Astrocyte (in vitro differentiated cells and primary cell): ENCODE results near the gene ATP2B2. TPM values are rescaled to one million over a fixed set of nuclear protein-coding genes. Genes with fewer than 3 reads are reported as not detected.

Source experiments
- DNase-seq: peaks from one replicate; pipeline ENCODE4 v3.0.0-alpha.2; 2010; ENCODE audit warnings: low read depth
- FAIRE-seq: peaks from 2 replicates; lab custom pipeline; 2011; peaks lifted over from hg19 to GRCh38; lab: Jason Lieb, UNC
- H2AFZ ChIP-seq: 2 replicates; pipeline ENCODE4 v1.6.0; 2012; ENCODE audit warnings: low read depth, low read length, inconsistent platforms
- H3K27ac ChIP-seq: 2 replicates; pipeline ENCODE4 v1.5.1; 2011; ENCODE audit warnings: low read depth, low read length, inconsistent platforms
- H3K27me3 ChIP-seq: 2 replicates; pipeline ENCODE4 v1.6.0; 2011; ENCODE audit warnings: low read length, inconsistent platforms; ENCODE audit not compliant: insufficient read depth
- H3K36me3 ChIP-seq: 2 replicates; pipeline ENCODE4 v1.5.1; 2011; ENCODE audit warnings: low read length, inconsistent platforms; ENCODE audit not compliant: insufficient read depth
- H3K4me1 ChIP-seq: 2 replicates; pipeline ENCODE4 v1.5.1; 2011; ENCODE audit warnings: low read length, inconsistent platforms; ENCODE audit not compliant: insufficient read depth
- H3K4me2 ChIP-seq: 2 replicates; pipeline ENCODE4 v1.6.0; 2012; ENCODE audit warnings: low read length, inconsistent platforms
- H3K4me3 ChIP-seq: 2 replicates; pipeline ENCODE4 v1.5.1; 2011; ENCODE audit warnings: low read depth, mild to moderate bottlenecking, low read length, inconsistent platforms; ENCODE audit not compliant: insufficient read depth
- H3K79me2 ChIP-seq: 2 replicates; pipeline ENCODE4 v1.6.0; 2012; ENCODE audit warnings: mild to moderate bottlenecking, low read length, inconsistent platforms; ENCODE audit not compliant: insufficient read depth
- H3K9ac ChIP-seq: 2 replicates; pipeline ENCODE4 v1.6.0; 2012; ENCODE audit warnings: mild to moderate bottlenecking, low read length, inconsistent platforms
- H3K9me3 ChIP-seq: 2 replicates; pipeline ENCODE4 v1.5.1; 2012; ENCODE audit warnings: low read depth, mild to moderate bottlenecking, low read length, inconsistent platforms; ENCODE audit not compliant: insufficient read depth
- H4K20me1 ChIP-seq: 2 replicates; pipeline ENCODE4 v1.6.0; 2012; ENCODE audit warnings: low read length, inconsistent platforms; ENCODE audit not compliant: insufficient read depth
- H3K27ac Mint-ChIP-seq: one replicate; pipeline ENCODE4 v1.8.0; 2021; ENCODE audit warnings: mild to moderate bottlenecking, mixed read lengths; ENCODE audit not compliant: unreplicated experiment
- H3K27me3 Mint-ChIP-seq: one replicate; pipeline ENCODE4 v1.8.0; 2021; ENCODE audit warnings: low read depth, mixed read lengths; ENCODE audit not compliant: unreplicated experiment
- H3K36me3 Mint-ChIP-seq: one replicate; pipeline ENCODE4 v1.8.0; 2021; ENCODE audit warnings: low read depth, mixed read lengths; ENCODE audit not compliant: unreplicated experiment
- H3K4me1 Mint-ChIP-seq: one replicate; pipeline ENCODE4 v1.8.0; 2021; ENCODE audit warnings: low read depth, mixed read lengths; ENCODE audit not compliant: unreplicated experiment
- H3K4me3 Mint-ChIP-seq: one replicate; pipeline ENCODE4 v1.8.0; 2021; ENCODE audit warnings: mild to moderate bottlenecking, moderate library complexity, mixed read lengths; ENCODE audit not compliant: unreplicated experiment
- H3K9me3 Mint-ChIP-seq: one replicate; pipeline ENCODE4 v1.8.0; 2021; ENCODE audit warnings: mild to moderate bottlenecking, mixed read lengths; ENCODE audit not compliant: unreplicated experiment
- CTCF ChIP-seq: IDR thresholded peaks from 2 replicates; pipeline ENCODE4 v1.5.1; 2011; ENCODE audit warnings: low read depth, mild to moderate bottlenecking, inconsistent platforms, low read length, moderate library complexity; ENCODE audit not compliant: insufficient read depth
- EZH2 ChIP-seq: IDR thresholded peaks from 2 replicates; pipeline ENCODE4 v1.6.1; 2012; ENCODE audit warnings: mild to moderate bottlenecking, low read length, inconsistent platforms; ENCODE audit not compliant: insufficient read depth
- total RNA-seq: library from RNA; stranded (reverse); gene quantifications from 2 replicates; pipeline ENCODE4 v1.2.1, GENCODE V29; 2021

Gene ATP2B2
- total RNA-seq, 1 donor from 2014 or later: 0.05 TPM

- Histone ChIP-seq H3K4me2 (no peak within 1 kb of the TSS), H3K27me3 (no peaks in the 10 kb centered on the region), H3K27ac (no peak within 1 kb of the TSS), H3K9ac (no peak within 1 kb of the TSS), H4K20me1 (peaks cover 4% of the 10 kb centered on the region), H3K79me2 (no peaks in the 10 kb centered on the region), H3K4me3 (no peak within 1 kb of the TSS), H3K4me1 (peaks cover 7% of the 10 kb centered on the region), H2AFZ (no peak within 1 kb of the TSS), H3K36me3 (peaks cover 6% of the 10 kb centered on the region), H3K9me3 (no peaks in the 10 kb centered on the region)
- H3K4me1 Mint-ChIP-seq: peaks cover 2% of the 10 kb centered on the region
- no peak within 1 kb of the TSS for H3K4me3 Mint-ChIP-seq
- no peaks in the 10 kb centered on the region for H3K27me3 Mint-ChIP-seq
- H3K27ac Mint-ChIP-seq: no peak within 1 kb of the TSS
- DNase-seq (no peak), FAIRE-seq (no peak)
- no peaks in the 10 kb centered on the region for H3K9me3 Mint-ChIP-seq
- TF ChIP-seq EZH2 (no peak), CTCF (no peak)
- H3K36me3 Mint-ChIP-seq: peaks cover 29% of the 10 kb centered on the region
Observed at GRCh38 chr3:10292505-10293419, 212.6 kb downstream of the ATP2B2 start, which contains the start of gene GHRL. Gene GHRL, minus strand, starts transcription at chr3:10292947. Its CDS starts 2,767 bp downstream, at chr3:10290180.

GRCh38 chr3:10291641-10292040, 213.7 kb downstream of the ATP2B2 start:
- H3K27ac ChIP-seq: no peak overlapping the region
- peaks cover 6% of the 10 kb centered on the region for H3K36me3 ChIP-seq
- no peak overlapping the region for H3K4me3 ChIP-seq
- H3K4me3 Mint-ChIP-seq: no peak overlapping the region
- H3K27me3 ChIP-seq: no peaks in the 10 kb centered on the region
- peaks cover 4% of the 10 kb centered on the region for H4K20me1 ChIP-seq
- H3K27me3 Mint-ChIP-seq: no peaks in the 10 kb centered on the region
- H3K9ac ChIP-seq: no peak overlapping the region
- peaks cover 16% of the 10 kb centered on the region for H3K4me1 ChIP-seq
- no peaks in the 10 kb centered on the region for H3K9me3 ChIP-seq
- no peak for FAIRE-seq
- H3K36me3 Mint-ChIP-seq: peaks cover 32% of the 10 kb centered on the region
- no peaks in the 10 kb centered on the region for H3K9me3 Mint-ChIP-seq
- H3K4me1 Mint-ChIP-seq: peaks cover 10% of the 10 kb centered on the region
- H3K27ac Mint-ChIP-seq: no peak overlapping the region
- no peak for DNase-seq
- H2AFZ ChIP-seq: no peak overlapping the region
- H3K4me2 ChIP-seq: no peak overlapping the region
- H3K79me2 ChIP-seq: no peaks in the 10 kb centered on the region
- TF ChIP-seq EZH2 (no peak), CTCF (no peak)
